ENCODE results near the gene CAPN15. TPM values are rescaled to one million over a fixed set of nuclear protein-coding genes. Genes with fewer than 3 reads are reported as not detected.

The CAPN15 gene
- polyA plus RNA-seq, 1 of the 3 experiments (the other 2 are of a cell fraction) = 22.9 TPM

DNA sequence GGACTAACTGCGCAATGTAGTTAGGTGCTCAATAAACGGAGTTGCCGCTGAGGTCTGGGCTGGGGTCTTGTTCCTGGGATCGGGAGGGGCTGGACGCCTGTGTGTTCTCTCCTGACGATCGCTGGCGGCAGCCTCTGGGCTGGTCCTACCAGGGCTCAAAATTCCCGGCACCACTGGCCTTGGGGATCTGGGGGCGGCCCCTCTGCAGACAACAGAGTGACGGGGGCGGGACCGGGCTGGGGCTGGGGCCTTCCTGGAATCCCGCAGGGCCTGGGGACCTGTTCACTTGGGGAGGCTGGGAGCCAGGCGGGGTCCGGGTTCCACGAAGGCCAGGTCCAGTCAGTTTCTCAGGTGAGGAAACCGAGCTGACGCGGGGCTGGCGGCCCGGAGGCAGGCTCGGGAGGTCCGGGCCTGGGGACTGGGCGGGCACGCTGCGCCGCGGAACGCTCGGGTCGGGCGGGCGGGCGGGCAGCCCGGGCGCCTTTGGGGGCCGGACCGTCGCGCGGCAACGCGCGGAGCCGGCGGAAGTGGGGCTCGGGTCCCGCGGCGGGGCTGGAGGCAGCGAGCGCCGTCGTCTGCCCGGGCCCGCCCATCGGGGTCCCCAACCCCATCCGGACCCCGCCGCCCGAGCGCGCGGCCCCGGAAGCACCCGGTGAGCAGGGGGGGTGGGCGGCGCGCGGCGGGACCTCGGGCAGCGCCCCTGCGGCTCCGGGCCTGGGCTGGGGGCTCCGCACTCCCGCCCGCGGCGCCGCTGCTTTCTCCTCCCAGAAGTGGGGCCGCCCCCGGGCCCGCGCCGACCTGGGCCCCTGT lies 42.1 kb downstream of the CAPN15 start, which contains the start of gene PIGQ:
PIGQ (plus strand) TSS at position 524 of the 810 bp plus-strand sequence. CDS start 4,107 bp downstream, outside the sequence.
- Histone ChIP-seq H3K4me3 (ENCODE audit: low read depth in 2 of 2, low read length in 1 of 2) (peak within 1 kb of the TSS; percentile 93 to 99), H3K27me3 (ENCODE audit: insufficient read depth) (no peaks in the 10 kb centered on the region), H4K20me1 (ENCODE audit: insufficient read depth) (no peaks in the 10 kb centered on the region), H3K9me3 (no peaks in the 10 kb centered on the region), H2AFZ (ENCODE audit: low read depth) (peak within 1 kb of the TSS; percentile 81; the same call in 1 of the 2 replicates), H3K4me1 (ENCODE audit: control insufficient read depth in 1 of 2, insufficient read depth in 2 of 2, low read depth in 1 of 2, low read length in 1 of 2) (peaks cover 11 to 56% of the 10 kb centered on the region in 2 experiments; a peak in 2 of 4 replicates), H3K9me2 (no peaks in the 10 kb centered on the region), H3K27ac (ENCODE audit: low read depth in 2 of 2, low read length in 1 of 2) (peak within 1 kb of the TSS; percentile 59 to 90; a peak in 3 of 4 replicates), H3K4me2 (peak within 1 kb of the TSS; percentile 97), H3F3A (replicated peaks; ENCODE audit: insufficient read depth) (no peaks in the 10 kb centered on the region), H3K9ac (peak within 1 kb of the TSS; percentile 83), H3K36me3 (replicated peaks in 1 of 2; ENCODE audit: control insufficient read depth in 1 of 2, insufficient read depth in 2 of 2, low read length in 1 of 2) (peaks cover 0 to 13% of the 10 kb centered on the region in 2 experiments), H3K79me2 (ENCODE audit: insufficient read depth) (peaks cover 17% of the 10 kb centered on the region)
- ChIA-PET CTCF (interaction anchor here (2.0 kb wide), 1 partner anchor 43 kb away, joined by 5 read pairs; no protein-coding TSS in a partner anchor), POLR2A (interaction anchor here (1.2 kb wide), 1 partner anchor 19 kb away, joined by 3 read pairs; no protein-coding TSS in a partner anchor)
- TF ChIP-seq TAF1 (IDR thresholded peaks at IDR 0.05; ENCODE audit: borderline replicate concordance, low read depth, low read length) (peak; percentile 51; the same call in 1 of the 2 replicates), GABPA (IDR thresholded peaks at IDR 0.05; ENCODE audit: low read depth) (peak; percentile 60; the same call in 1 of the 2 replicates), GATA2 (CRISPR knock-in tag; IDR thresholded peaks at IDR 0.05) (no peak)
- under 1% methylated on average over 39 of the region's 87 CpGs for WGBS (ENCODE audit: low lambda C conversion rate)
- DNase-seq = peak; percentile 91

- Histone ChIP-seq H4K20me1 (ENCODE audit: insufficient read depth) (no peaks in the 10 kb centered on the region), H3K4me1 (ENCODE audit: control insufficient read depth in 1 of 2, insufficient read depth in 2 of 2, low read depth in 1 of 2, low read length in 1 of 2) (peaks cover 4 to 25% of the 10 kb centered on the region in 2 experiments; a peak in 2 of 4 replicates), H3K27me3 (ENCODE audit: insufficient read depth) (no peaks in the 10 kb centered on the region), H3K27ac (ENCODE audit: low read depth in 2 of 2, low read length in 1 of 2) (no peak overlapping the region), H3K4me2 (no peak overlapping the region), H3K9ac (no peak overlapping the region), H3K9me2 (no peaks in the 10 kb centered on the region), H3K79me2 (ENCODE audit: insufficient read depth) (peaks cover 17% of the 10 kb centered on the region), H3F3A (replicated peaks; ENCODE audit: insufficient read depth) (no peaks in the 10 kb centered on the region), H3K9me3 (no peaks in the 10 kb centered on the region), H3K36me3 (replicated peaks in 1 of 2; ENCODE audit: control insufficient read depth in 1 of 2, insufficient read depth in 2 of 2, low read length in 1 of 2) (peaks cover 0 to 30% of the 10 kb centered on the region in 2 experiments), H2AFZ (ENCODE audit: low read depth) (no peak overlapping the region), H3K4me3 (ENCODE audit: low read depth in 2 of 2, low read length in 1 of 2) (no peak overlapping the region)
- no peak for DNase-seq
- ChIA-PET POLR2A (interaction anchor here (1.4 to 2.4 kb wide), 2 partner anchors 12 to 13 kb away, joined by 5 to 7 read pairs; no protein-coding TSS in a partner anchor), CTCF (no interaction called here)
- 89% methylated on average over 9 of the region's 27 CpGs for WGBS (ENCODE audit: low lambda C conversion rate)
- no peak for TF ChIP-seq TCF12 (IDR thresholded peaks at IDR 0.05)
- no peak for TF ChIP-seq EP300 (IDR thresholded peaks at IDR 0.05; ENCODE audit: borderline replicate concordance in 1 of 2, low read depth in 1 of 2, low read length in 1 of 2)
- TF ChIP-seq, protein P1, sequence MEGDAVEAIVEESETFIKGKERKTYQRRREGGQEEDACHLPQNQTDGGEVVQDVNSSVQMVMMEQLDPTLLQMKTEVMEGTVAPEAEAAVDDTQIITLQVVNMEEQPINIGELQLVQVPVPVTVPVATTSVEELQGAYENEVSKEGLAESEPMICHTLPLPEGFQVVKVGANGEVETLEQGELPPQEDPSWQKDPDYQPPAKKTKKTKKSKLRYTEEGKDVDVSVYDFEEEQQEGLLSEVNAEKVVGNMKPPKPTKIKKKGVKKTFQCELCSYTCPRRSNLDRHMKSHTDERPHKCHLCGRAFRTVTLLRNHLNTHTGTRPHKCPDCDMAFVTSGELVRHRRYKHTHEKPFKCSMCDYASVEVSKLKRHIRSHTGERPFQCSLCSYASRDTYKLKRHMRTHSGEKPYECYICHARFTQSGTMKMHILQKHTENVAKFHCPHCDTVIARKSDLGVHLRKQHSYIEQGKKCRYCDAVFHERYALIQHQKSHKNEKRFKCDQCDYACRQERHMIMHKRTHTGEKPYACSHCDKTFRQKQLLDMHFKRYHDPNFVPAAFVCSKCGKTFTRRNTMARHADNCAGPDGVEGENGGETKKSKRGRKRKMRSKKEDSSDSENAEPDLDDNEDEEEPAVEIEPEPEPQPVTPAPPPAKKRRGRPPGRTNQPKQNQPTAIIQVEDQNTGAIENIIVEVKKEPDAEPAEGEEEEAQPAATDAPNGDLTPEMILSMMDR (IDR thresholded peaks at IDR 0.05) = no peak
- TF ChIP-seq FOXM1 (IDR thresholded peaks at IDR 0.05; ENCODE audit: low read depth) = no peak
- TF ChIP-seq NRF1 (IDR thresholded peaks at IDR 0.05; ENCODE audit: low read depth, low read length) = no peak
- no peak for TF ChIP-seq YY1 (IDR thresholded peaks at IDR 0.05; ENCODE audit: low read depth)
- TF ChIP-seq FOSL2 (IDR thresholded peaks at IDR 0.05; ENCODE audit: borderline replicate concordance, low read depth) = no peak
- no peak for TF ChIP-seq TEAD4 (IDR thresholded peaks at IDR 0.05; ENCODE audit: borderline replicate concordance, insufficient read depth)
- TF ChIP-seq RAD21 (IDR thresholded peaks at IDR 0.05; ENCODE audit: low read length) = no peak
- no peak for TF ChIP-seq USF1 (IDR thresholded peaks at IDR 0.05; ENCODE audit: borderline replicate concordance, low read depth)
- no peak for TF ChIP-seq SMC3 (IDR thresholded peaks at IDR 0.05; ENCODE audit: low read depth, low read length)
- TF ChIP-seq, protein P2, sequence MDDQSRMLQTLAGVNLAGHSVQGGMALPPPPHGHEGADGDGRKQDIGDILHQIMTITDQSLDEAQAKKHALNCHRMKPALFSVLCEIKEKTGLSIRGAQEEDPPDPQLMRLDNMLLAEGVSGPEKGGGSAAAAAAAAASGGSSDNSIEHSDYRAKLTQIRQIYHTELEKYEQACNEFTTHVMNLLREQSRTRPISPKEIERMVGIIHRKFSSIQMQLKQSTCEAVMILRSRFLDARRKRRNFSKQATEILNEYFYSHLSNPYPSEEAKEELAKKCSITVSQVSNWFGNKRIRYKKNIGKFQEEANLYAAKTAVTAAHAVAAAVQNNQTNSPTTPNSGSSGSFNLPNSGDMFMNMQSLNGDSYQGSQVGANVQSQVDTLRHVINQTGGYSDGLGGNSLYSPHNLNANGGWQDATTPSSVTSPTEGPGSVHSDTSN (IDR thresholded peaks at IDR 0.05) = no peak
- TF ChIP-seq MAX (IDR thresholded peaks at IDR 0.05; ENCODE audit: low read depth) = no peak
- TF ChIP-seq GABPA (IDR thresholded peaks at IDR 0.05; ENCODE audit: low read depth) = no peak
These were observed 45.5 kb downstream of the CAPN15 start for GRCh38 chr16:572865-573650.

Data from SK-N-SH (cell line).